HG03280 (cell line): Measurements from ENCODE around the gene PTPRE.

ENCODE experiments used
- ATAC-seq: cut with Tn5 transposase; IDR thresholded peaks from one replicate; pipeline ENCODE4 v1.9.1; 2021; ENCODE audit warnings: mild to moderate bottlenecking, moderate library complexity; ENCODE audit not compliant: unreplicated experiment

Gene PTPRE

GRCh38 chr10:127997271-127997670, 90.4 kb downstream of the PTPRE start:
- no peak for ATAC-seq

DNA sequence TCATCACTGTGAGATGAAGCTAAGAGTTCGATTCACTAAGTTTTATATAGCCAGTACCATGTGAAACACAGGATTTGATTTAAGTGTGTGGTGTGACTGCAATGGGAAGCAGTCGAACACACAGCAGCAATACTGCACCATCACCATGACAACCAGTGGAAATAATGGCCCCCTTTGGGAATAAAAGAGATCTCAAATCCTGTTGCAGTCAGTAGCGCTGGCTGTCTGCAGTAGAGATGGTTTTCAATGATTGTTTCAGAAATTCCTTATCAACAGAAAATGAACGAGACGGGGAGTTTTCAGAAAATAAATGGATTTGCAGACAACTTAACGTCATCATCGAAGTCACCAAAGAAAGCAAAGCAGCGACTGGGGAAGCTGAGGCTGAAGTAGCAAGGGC, 91.0 kb downstream of the PTPRE start:
- ATAC-seq: no peak

GRCh38 chr10:127998501-127999144, 91.7 kb downstream of the PTPRE start:
- no peak for ATAC-seq

GRCh38 chr10:127999297-128000129, 92.6 kb downstream of the PTPRE start:
- ATAC-seq: no peak

GRCh38 chr10:128000471-128001362, 93.8 kb downstream of the PTPRE start:
- ATAC-seq: no peak

DNA sequence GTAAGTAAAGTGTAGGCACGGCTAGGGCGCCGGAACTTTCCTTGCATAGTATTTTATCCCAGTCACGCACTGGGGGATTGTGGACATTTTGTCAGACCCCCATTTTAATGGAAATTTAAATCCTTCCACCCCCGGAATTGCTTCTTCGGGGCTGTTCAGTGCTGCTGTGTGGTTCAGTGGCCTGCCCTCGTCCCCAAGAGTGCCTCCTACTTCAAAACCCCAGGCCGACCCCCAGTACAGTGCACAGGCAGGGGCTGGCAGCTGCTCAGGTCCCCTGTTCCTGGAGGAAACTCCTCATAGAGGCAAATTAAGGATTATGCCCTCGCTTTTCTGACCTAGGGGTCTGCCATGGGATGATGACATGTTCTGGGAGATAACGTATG, 94.5 kb downstream of the PTPRE start:
- no peak for ATAC-seq

DNA sequence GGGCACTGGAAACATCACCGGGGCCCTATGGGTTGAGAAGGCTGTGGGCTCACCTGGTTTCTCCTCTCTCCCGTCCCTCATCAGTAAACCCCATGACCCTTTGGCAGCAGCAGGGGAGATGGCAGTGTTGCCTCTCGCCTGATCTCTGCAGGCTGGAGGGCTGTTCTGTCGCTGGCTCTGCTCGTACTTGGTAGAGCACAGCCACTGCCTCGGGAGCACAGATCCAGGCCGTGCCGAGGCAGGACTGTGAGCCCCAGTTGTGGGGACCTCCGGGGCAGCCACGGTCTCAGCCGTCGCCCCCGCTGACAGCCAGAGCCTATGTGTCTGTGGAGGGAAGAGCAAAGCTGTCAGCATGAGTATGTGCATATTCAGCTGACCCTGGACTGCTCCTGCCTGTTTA, 94.9 kb downstream of the PTPRE start:
- ATAC-seq: no peak

- ATAC-seq: no peak
These were observed 96.6 kb downstream of the PTPRE start for GRCh38 chr10:128003521-128003920.

DNA sequence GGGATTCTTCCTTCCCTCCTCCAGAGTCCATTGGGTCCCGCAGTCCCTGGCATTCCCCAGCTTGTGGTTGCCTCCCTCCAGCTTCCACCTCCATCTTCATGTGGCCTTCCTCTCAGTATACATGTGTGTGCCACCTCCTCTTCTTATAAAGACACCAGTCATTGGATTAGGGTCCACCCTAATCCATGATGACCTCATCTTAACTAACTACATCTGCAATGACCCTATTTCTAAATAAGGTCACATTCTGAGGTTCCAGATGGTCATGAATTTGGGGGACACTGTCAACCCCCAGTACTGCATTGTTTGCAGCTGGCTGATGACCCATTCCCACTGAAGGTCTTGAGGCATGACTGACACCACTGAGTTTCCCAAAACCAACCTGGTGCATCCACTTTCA, 99.0 kb downstream of the PTPRE start:
- ATAC-seq: no peak

- no peak for ATAC-seq
These were observed 100.2 kb downstream of the PTPRE start for GRCh38 chr10:128007056-128007455.

DNA sequence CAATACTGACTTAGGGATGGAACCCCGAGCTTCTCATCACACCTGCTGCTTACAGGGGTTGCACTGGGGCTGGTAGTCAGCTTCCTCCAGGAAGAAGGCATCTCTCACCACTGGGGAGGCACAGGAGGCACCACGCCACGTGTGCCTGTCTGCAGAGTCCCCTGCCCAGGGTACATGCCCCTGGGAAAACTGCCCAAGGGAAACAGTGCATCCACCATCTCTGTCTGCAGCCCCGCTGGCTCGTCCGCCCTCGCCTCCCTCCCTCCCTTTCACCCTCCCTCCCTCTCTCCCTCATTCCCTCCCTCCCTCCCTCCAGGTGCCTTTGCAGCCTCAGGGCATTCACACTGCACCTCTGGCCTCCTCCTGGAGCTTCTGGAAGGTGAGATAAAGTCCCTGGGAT, 101.1 kb downstream of the PTPRE start:
- no peak for ATAC-seq

DNA sequence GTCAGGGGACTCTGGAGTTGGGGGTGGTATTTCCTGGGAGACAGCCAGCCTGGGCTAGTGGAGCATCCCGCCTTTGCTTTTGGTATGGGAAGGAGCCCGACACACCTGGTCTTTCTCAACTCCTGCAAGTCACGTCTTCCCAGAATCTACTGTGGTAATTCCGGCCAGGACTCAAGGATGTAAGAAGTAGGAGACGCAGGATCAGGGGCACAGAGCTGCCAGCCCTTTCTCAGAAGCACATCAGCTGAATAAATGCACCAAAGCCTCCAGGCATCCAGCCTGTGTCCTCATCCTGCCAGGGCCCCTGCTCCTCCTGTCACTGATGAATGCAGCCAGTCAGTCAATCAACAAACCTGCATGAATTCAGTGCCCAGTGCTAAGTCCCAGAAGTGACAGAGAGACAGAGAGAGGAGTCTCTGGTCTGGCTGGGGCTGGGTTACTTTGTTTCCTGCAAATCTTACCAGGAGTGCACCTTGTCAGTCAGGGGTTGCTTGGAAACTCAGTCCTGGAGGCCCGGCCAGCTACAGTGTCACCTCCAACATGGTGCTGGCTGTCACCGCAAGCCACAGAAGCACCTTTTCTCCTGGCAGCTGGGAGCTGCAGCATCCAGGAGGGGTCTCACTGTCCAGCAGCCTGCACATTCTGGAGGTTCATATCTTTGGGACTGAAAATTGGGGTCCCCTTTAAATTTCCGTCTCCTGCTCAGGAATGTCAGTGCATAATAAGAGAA, 101.8 kb downstream of the PTPRE start:
- ATAC-seq: no peak

- ATAC-seq: no peak
These were observed 102.6 kb downstream of the PTPRE start for GRCh38 chr10:128009372-128010126.

DNA sequence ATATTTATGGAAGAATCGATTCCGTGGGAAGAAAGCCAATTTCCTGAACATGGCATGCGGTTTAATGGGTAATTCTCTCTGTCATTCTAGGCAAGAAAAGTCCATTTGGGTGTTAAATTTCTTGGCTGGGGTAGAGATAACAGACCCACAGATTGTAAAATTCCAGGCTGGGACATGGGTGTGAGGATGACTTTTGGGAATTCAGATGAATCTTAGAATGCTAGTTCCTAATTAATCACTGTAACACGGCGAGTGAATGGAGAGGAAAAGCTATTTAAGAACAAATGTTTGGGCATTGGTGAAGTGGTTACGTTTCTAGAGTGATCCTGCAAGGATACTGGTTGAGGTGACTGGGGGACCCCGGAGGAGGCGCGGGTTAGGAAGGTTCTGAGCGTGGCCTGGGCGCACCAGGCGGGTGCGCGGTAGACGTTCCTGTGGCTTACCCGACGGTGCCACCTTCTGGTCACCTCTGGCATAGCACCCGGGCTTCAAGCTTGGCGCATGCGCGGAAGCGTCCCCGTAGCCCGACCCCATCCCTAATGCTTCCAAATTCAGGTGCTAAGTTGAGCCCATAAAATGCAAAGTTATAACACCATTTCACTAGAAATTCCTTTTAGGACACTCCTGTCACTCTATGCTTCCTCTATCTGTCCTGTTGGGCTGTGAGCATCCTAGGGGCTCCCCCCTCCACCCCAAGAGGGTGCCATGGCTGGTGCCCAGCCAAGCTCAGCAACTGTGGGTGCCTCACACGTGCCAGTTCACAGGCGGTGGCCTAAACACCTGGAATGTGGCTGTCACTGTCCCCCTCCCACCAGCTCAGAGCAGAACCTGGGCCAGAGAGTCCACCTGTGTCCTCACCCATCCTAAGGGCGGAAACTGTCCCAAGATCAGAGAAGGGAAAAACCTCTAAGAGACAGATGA, 104.4 kb downstream of the PTPRE start:
- peak; percentile 94 for ATAC-seq

- no peak for ATAC-seq
These were observed 106.7 kb downstream of the PTPRE start for GRCh38 chr10:128013626-128014025.

DNA sequence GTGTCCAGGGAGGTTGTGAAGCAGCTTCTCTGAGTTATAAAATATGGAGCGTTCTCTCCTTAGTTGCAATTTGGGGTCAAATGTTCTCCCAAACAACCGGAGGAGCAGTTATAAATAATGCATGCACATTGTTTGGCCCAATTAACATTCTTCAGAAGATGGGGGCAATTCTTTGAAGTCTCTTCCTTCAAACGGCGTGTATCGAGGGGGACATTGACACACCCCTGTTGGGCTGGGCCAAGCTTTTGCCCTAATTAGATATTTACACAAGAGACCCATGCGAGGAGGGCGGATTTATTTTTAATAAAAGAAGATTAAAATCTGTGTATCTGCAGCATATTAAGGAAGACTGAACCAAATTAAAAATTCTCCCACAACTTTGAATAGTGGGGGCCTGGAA, 107.3 kb downstream of the PTPRE start:
- ATAC-seq: no peak

- ATAC-seq: no peak
These were observed 109.6 kb downstream of the PTPRE start for GRCh38 chr10:128016423-128017060.

- ATAC-seq: no peak
These were observed 110.9 kb downstream of the PTPRE start for GRCh38 chr10:128017822-128018221.

DNA sequence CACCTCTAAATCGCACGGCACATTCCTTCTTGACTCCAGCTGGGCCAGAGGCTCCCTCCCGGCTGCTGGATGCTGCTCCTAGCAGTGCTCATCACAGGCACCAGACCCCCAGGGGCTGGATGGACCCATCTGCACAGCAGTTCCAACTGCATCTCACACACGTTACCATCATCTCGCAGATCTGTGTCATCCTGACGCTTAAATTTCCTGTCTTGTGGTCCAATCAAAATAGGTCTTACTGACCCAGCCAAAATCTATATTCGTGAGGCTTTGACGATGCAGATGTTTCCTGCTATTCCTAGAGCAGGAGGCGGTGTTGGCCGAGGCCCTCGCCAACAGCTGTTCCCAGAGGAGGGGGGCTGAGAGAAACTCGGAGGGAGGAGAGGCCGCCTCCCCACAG, 111.3 kb downstream of the PTPRE start:
- ATAC-seq: no peak
